SH-SY5Y (cell line): ENCODE data around the gene PVALB.

Experiments
- GATA2 ChIP-seq: IDR thresholded peaks from 2 replicates; pipeline ENCODE4 v1.6.1; 2011; ENCODE audit warnings: mild to moderate bottlenecking, low read depth, low read length
- GATA3 ChIP-seq: IDR thresholded peaks from 2 replicates; pipeline ENCODE4 v1.6.1; 2011; ENCODE audit warnings: low read depth, mild to moderate bottlenecking, low read length, moderate library complexity

DNA sequence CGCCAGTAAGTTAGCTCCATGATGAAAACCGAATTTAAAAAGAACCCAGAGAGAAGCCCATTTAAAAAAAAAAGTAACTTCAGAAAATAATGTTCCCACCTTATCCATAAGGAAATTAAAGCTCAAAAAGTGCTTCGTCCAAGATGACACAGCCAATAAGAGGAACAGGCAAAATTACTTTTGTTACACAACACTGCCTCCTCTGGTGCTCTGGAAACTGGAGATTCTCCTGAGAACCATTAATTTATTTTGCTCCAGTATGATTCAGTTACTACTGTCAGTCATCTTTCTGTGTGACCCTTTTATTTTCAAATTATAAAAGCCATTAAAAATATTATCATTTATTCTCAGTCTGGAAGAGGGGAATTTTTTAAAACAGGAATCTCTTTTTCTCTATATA, 42.9 kb downstream of the PVALB start:
- TF ChIP-seq GATA2 (no peak), GATA3 (no peak)
